Endothelial cell of coronary artery (primary cell): ENCODE measurements around the gene AMELY. TPM values are rescaled to one million over a fixed set of nuclear protein-coding genes. Genes with fewer than 3 reads are reported as not detected.

ENCODE experiments used
- total RNA-seq: library from RNA; depleted of rRNA; stranded (reverse); fragments of >200 nt; gene quantifications from 2 replicates; pipeline ENCODE4 v1.2.3, GENCODE V29; 2014

AMELY gene
- not detected in 2 replicates for total RNA-seq

GRCh38 chrY:6911253-6911881, at the start of gene AMELY:
AMELY (minus strand) TSS chrY:6911752; CDS start chrY:6872608, 39,144 bp downstream.

DNA sequence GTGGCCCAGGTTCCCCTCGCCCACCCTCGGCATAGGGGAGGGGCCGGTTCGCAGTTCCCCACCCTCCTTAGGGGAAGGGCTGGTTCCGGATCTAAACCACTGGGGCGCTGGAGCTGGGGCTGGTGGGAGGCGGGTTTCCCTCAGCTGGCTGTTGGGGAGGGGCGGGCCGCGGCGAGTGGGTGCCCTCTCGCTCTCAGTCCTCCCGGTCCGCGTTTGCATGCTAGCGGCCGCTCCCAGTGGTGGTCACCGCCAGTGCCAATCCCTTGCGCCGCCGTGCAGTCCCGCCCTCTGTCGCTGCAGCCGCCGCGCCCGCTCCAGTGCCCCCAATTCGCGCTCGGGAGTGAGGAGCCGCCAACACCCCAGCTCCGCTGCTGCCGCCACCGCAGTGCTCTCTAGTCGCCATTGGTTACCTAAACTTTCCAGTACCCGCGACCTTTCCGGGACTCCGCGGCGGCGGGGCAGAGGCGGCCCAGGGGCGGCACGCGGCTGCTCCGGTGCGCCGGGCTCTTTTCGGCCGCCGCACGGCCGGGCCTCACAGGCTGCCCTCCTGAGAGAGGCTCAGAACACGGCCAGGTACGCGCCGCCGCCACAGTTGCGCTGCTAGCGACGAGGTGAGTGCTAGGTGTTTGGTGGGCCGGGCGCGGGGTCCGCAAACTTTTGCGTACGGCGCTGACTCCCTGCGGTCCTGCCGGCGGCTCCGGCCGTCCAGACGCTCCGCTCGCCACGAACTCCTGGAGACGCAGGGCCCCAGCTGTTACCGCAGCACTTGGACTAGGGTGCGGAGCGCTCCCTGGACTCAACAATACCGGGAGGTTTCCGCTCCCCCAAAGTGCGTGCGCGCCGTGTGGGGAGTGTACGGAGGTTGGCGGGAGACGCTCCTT, 940 bp downstream of the AMELY start, which contains the start of gene TBL1Y:
Gene TBL1Y, plus strand, starts transcription at position 326 of the 881 bp plus-strand sequence. CDS start 114,388 bp downstream, outside the sequence.

Other genes starting within 250 kb of the AMELY start
- gene TBL1Y, start 1.1 kb downstream of the AMELY start, total RNA-seq: not detected in 2 replicates